ENCODE data around the gene KDM6A. TPM values are rescaled to one million over a fixed set of nuclear protein-coding genes. Genes with fewer than 3 reads are reported as not detected.
"Not testable (repeated sequence)": the region's sequence is repeated elsewhere in the genome, so short reads cannot be mapped to it uniquely, and the experiment has no call there.

The KDM6A gene
- total RNA-seq, 8 experiments from 2014 or later = 13.8 to 55.3 (median 16.7) TPM

GRCh38 chrX:45056428-45057145 lies 183.6 kb downstream of the KDM6A start:
- in situ Hi-C loops (cut with MboI; ENCODE audit: low pct_unique_long_range_greater_than_20kb in 2 of 9, low sequenced_read_pairs in 9 of 9, unreplicated experiment in 9 of 9) = loop anchor here in 1 of 9 experiments (25.0 kb wide), 1 partner anchor 169 kb away; no protein-coding TSS in a partner anchor
- WGBS, 10 experiments = 40 to 47% methylated on average over 1 to 2 of the region's 2 CpGs; no CpG with 5 or more reads in 8 of the 10 experiments
- H3K27ac ChIP-seq = no peak overlapping the region
- no peaks in the 10 kb centered on the region for H3K4me1 ChIP-seq (replicated peaks in 1 of 2)
- no peak for ATAC-seq (replicated peaks in 6 of 8)
- no peak overlapping the region for H3K4me3 ChIP-seq

DNA sequence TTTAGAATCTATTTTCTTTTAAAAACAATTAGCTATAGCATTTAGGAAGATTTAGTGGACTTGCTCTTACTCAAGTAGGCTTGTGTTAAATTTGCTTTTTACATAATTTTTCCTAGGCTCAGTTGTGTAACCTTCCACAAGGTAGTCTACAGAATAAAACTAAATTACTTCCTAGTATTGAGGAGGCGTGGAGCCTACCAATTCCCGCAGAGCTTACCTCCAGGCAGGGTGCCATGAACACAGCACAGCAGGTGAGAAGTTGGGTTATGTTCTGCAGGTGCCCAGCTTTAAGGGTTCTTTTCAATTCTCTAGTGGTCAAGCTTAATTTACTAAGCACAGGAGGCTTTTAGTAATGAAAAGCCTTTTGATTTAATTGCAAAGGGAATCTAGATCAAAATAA lies 186.9 kb downstream of the KDM6A start:
- not testable (repeated sequence) for H3K4me1 ChIP-seq (replicated peaks in 1 of 2); H3K27ac ChIP-seq; H3K4me3 ChIP-seq; ATAC-seq (replicated peaks in 6 of 8)
- 41 to 83% methylated on average over 2 of the region's 2 CpGs; no CpG with 5 or more reads in 8 of the 10 experiments for WGBS, 10 experiments
- in situ Hi-C loops (cut with MboI; ENCODE audit: low pct_unique_long_range_greater_than_20kb in 2 of 9, low sequenced_read_pairs in 9 of 9, unreplicated experiment in 9 of 9) = loop anchor here in 1 of 9 experiments (25.0 kb wide), 1 partner anchor 173 kb away; no protein-coding TSS in a partner anchor

GRCh38 chrX:45063319-45064095 lies 190.5 kb downstream of the KDM6A start:
- ATAC-seq (replicated peaks in 6 of 8) = no peak
- Histone ChIP-seq H3K4me3 (no peak overlapping the region), H3K4me1 (replicated peaks in 1 of 2) (no peaks in the 10 kb centered on the region), H3K27ac (no peak overlapping the region)
- WGBS, 10 experiments = 36 to 100% (median 100%) methylated on average over 1 to 10 of the region's 11 CpGs; no CpG with 5 or more reads in 5 of the 10 experiments
- in situ Hi-C loops (cut with MboI; ENCODE audit: low pct_unique_long_range_greater_than_20kb in 2 of 9, low sequenced_read_pairs in 9 of 9, unreplicated experiment in 9 of 9) = loop anchor here in 1 of 9 experiments (25.0 kb wide), 1 partner anchor 176 kb away; no protein-coding TSS in a partner anchor

- Histone ChIP-seq H3K4me3 (no peak overlapping the region), H3K4me1 (replicated peaks in 1 of 2) (no peaks in the 10 kb centered on the region), H3K27ac (no peak overlapping the region)
- peak in 1 of 8 experiments; percentile 20 for ATAC-seq (replicated peaks in 6 of 8)
- WGBS, 10 experiments = 50 to 100% (median 90%) methylated on average over 2 to 4 of the region's 4 CpGs; no CpG with 5 or more reads in 5 of the 10 experiments
- in situ Hi-C loops (cut with MboI; ENCODE audit: low pct_unique_long_range_greater_than_20kb in 2 of 9, low sequenced_read_pairs in 9 of 9, unreplicated experiment in 9 of 9) = loop anchor here in 1 of 9 experiments (25.0 kb wide), 1 partner anchor 181 kb away; no protein-coding TSS in a partner anchor
Measured at GRCh38 chrX:45068569-45068968, 195.6 kb downstream of the KDM6A start.

DNA sequence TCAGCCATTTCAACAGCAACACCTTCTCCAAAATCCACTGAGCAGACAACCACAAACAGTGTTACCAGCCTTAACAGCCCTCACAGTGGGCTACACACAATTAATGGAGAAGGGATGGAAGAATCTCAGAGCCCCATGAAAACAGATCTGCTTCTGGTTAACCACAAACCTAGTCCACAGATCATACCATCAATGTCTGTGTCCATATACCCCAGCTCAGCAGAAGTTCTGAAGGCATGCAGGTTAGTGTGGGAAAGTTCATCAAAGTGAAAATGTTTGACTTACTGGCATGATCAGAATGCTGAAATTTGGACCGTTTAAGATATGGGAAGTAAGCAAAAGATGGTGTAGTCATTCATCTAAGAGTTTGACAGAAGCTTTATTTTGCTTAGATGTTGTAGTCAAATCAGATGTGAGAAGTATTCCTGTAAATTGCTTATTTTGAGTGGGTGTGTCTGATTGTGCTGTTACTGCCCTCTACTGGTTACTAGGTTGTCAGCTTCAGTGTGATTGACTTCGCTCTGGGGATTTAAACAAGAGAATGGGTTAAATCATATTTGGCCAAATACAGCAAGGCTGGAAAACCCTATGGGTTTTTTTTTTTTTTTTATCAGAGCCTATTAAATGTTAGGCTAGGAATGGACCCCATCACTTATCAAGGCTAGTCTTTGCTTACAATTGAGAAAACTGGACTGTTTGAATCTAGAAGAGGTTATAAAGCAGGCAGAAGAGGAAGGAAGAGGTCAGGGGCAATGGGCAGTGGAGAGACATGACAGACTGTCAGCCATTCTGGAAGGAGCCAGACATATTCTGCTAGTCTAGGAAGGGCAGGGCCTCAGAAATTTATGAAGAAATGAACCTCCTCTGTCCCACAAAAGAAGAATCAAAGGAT lies 197.4 kb downstream of the KDM6A start:
- Histone ChIP-seq H3K4me1 (replicated peaks in 1 of 2) (no peaks in the 10 kb centered on the region), H3K4me3 (no peak overlapping the region), H3K27ac (no peak overlapping the region)
- WGBS, 10 experiments = 38 to 100% (median 100%) methylated on average over 1 to 2 of the region's 2 CpGs; no CpG with 5 or more reads in 5 of the 10 experiments
- ATAC-seq (replicated peaks in 6 of 8) = peak in 3 of 8 experiments; percentile 55 to 67 (median 58)
- in situ Hi-C loops (cut with MboI; ENCODE audit: low pct_unique_long_range_greater_than_20kb in 2 of 9, low sequenced_read_pairs in 9 of 9, unreplicated experiment in 9 of 9) = loop anchor here in 1 of 9 experiments (25.0 kb wide), 1 partner anchor 183 kb away; no protein-coding TSS in a partner anchor

GRCh38 chrX:45073011-45073410 lies 200.0 kb downstream of the KDM6A start:
- ATAC-seq (replicated peaks in 6 of 8); H3K27ac ChIP-seq; H3K4me1 ChIP-seq (replicated peaks in 1 of 2); H3K4me3 ChIP-seq: not testable (repeated sequence)
- in situ Hi-C loops (cut with MboI; ENCODE audit: low pct_unique_long_range_greater_than_20kb in 2 of 9, low sequenced_read_pairs in 9 of 9, unreplicated experiment in 9 of 9) = loop anchor here in 1 of 9 experiments (25.0 kb wide), 1 partner anchor 186 kb away; no protein-coding TSS in a partner anchor
- 100% methylated on average over 1 of the region's 4 CpGs; no CpG with 5 or more reads in 9 of the 10 experiments for WGBS, 10 experiments

DNA sequence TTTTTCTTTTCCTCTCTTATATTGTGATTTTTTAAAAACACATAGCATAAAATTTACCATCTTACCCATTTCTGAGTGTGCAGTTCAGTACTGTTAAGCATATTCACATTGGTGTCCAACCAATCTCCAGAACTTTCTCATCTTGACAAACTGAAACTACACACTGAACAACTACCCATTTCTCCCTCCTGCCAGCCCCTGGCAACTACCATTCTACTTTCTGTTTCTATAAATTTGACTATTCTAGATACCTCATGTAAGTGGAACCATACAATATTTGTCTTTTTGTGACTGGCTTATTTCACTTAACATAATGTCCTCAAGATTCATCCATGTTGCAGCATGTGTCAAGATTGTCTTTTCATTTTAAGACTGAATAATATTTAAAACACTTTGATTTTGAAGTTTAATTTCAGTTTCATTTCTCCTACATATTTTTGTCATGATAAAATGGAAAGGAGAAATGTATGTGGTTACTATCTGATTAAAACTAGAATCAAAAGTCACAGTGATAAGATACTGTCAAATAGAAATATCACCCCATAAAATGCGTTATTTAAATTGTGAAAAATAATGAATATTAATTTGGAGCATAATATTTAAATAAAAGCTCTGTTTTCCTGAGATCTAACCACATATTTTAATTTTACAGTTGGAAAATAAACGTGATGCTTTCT lies 204.9 kb downstream of the KDM6A start:
- Histone ChIP-seq H3K27ac (no peak overlapping the region), H3K4me1 (replicated peaks in 1 of 2) (no peaks in the 10 kb centered on the region), H3K4me3 (no peak overlapping the region)
- in situ Hi-C loops (cut with MboI; ENCODE audit: low pct_unique_long_range_greater_than_20kb in 2 of 9, low sequenced_read_pairs in 9 of 9, unreplicated experiment in 9 of 9) = no loop called here
- WGBS, 10 experiments = 29 to 94% (median 69%) methylated on average over 1 to 2 of the region's 2 CpGs; no CpG with 5 or more reads in 2 of the 10 experiments
- ATAC-seq (replicated peaks in 6 of 8) = no peak

GRCh38 chrX:45083314-45083713 lies 210.3 kb downstream of the KDM6A start:
- Histone ChIP-seq H3K4me1 (replicated peaks in 1 of 2) (no peaks in the 10 kb centered on the region), H3K4me3 (no peak overlapping the region), H3K27ac (no peak overlapping the region)
- ATAC-seq (replicated peaks in 6 of 8) = no peak
- in situ Hi-C loops (cut with MboI; ENCODE audit: low pct_unique_long_range_greater_than_20kb in 2 of 9, low sequenced_read_pairs in 9 of 9, unreplicated experiment in 9 of 9) = no loop called here
- 72 to 100% (median 90%) methylated on average over 2 of the region's 2 CpGs; no CpG with 5 or more reads in 5 of the 10 experiments for WGBS, 10 experiments

GRCh38 chrX:45110494-45110893 lies 237.5 kb downstream of the KDM6A start:
- WGBS, 10 experiments = 59 to 100% (median 90%) methylated on average over 1 to 3 of the region's 3 CpGs; no CpG with 5 or more reads in 2 of the 10 experiments
- H3K4me1 ChIP-seq (replicated peaks in 1 of 2) = no peaks in the 10 kb centered on the region
- in situ Hi-C loops (cut with MboI; ENCODE audit: low pct_unique_long_range_greater_than_20kb in 2 of 9, low sequenced_read_pairs in 9 of 9, unreplicated experiment in 9 of 9) = no loop called here
- no peak for ATAC-seq (replicated peaks in 6 of 8)
- no peak overlapping the region for H3K27ac ChIP-seq
- H3K4me3 ChIP-seq = no peak overlapping the region

GRCh38 chrX:45126158-45126557 lies 253.2 kb downstream of the KDM6A start:
- WGBS, 10 experiments = 57 to 100% (median 92%) methylated on average over 1 of the region's 1 CpG; no CpG with 5 or more reads in 6 of the 10 experiments
- Histone ChIP-seq H3K27ac (no peak overlapping the region), H3K4me1 (replicated peaks in 1 of 2) (no peaks in the 10 kb centered on the region), H3K4me3 (no peak overlapping the region)
- in situ Hi-C loops (cut with MboI; ENCODE audit: low pct_unique_long_range_greater_than_20kb in 2 of 9, low sequenced_read_pairs in 9 of 9, unreplicated experiment in 9 of 9) = no loop called here
- ATAC-seq (replicated peaks in 6 of 8) = no peak

- Histone ChIP-seq H3K4me3 (no peak overlapping the region), H3K27ac (no peak overlapping the region), H3K4me1 (replicated peaks in 1 of 2) (no peaks in the 10 kb centered on the region)
- ATAC-seq (replicated peaks in 6 of 8) = no peak
- in situ Hi-C loops (cut with MboI; ENCODE audit: low pct_unique_long_range_greater_than_20kb in 2 of 9, low sequenced_read_pairs in 9 of 9, unreplicated experiment in 9 of 9) = no loop called here
- WGBS, 10 experiments = 0 to 100% (median 68%) methylated on average over 1 to 3 of the region's 4 CpGs; no CpG with 5 or more reads in 6 of the 10 experiments
Measured at GRCh38 chrX:45128896-45129454, 256.0 kb downstream of the KDM6A start.
